Uterus (tissue), 4 donors: ENCODE data around the gene SMIM20. TPM values are rescaled to one million over a fixed set of nuclear protein-coding genes. Genes with fewer than 3 reads are reported as not detected.

Source experiments
- DNase-seq, 2 donors: peaks; one replicate each; pipeline ENCODE4 v3.0.0-alpha.2; 2019 to 2020
- H3K27ac ChIP-seq, 2 donors: fragments of 200-600 bp; sonication (generic); 1 replicate in 1 of 2; 2 replicates in 1 of 2; pipeline ENCODE4 v1.5.1; 2016 to 2018
- H3K27me3 ChIP-seq, 2 donors: fragments of 200-600 bp; sonication (generic); one replicate each; pipeline ENCODE4 v1.5.1; 2018 to 2019; ENCODE audit warnings: control low read depth in 1 of 2
- H3K36me3 ChIP-seq, 2 donors: fragments of 200-600 bp; sonication (generic); one replicate each; pipeline ENCODE4 v1.5.1; 2019; ENCODE audit warnings: control low read depth in 1 of 2
- H3K4me1 ChIP-seq, 2 donors: fragments of 200-600 bp; sonication (generic); one replicate each; pipeline ENCODE4 v1.5.1; 2018 to 2019; ENCODE audit warnings: control low read depth in 1 of 2
- H3K4me3 ChIP-seq, 2 donors: fragments of 200-600 bp; sonication (generic); 1 replicate in 1 of 2; 2 replicates in 1 of 2; pipeline ENCODE4 v1.5.1; 2018 to 2019; ENCODE audit warnings: mild to moderate bottlenecking in 1 of 2
- H3K9me3 ChIP-seq, 2 donors: fragments of 200-600 bp; sonication (generic); one replicate each; pipeline ENCODE4 v1.5.1; 2019; ENCODE audit warnings: control low read depth in 1 of 2
- CTCF ChIP-seq, 4 experiments: fragments of 200-600 bp in 2 of 4; fragments of 450-650 bp in 2 of 4; sonication (generic) in 2 of 4; IDR thresholded peaks; one replicate each; pipeline ENCODE4 v1.5.1; 2016 to 2019; ENCODE audit warnings: antibody characterized with exemption in 4 of 4, mild to moderate bottlenecking in 2 of 4, moderate library complexity in 1 of 4
- POLR2A ChIP-seq, 2 donors: fragments of 450-650 bp; IDR thresholded peaks; one replicate each; pipeline ENCODE4 v1.6.1; 2016; ENCODE audit warnings: antibody characterized with exemption in 2 of 2, mild to moderate bottlenecking in 1 of 2, moderate library complexity in 1 of 2
- intact Hi-C: fragments of 100-400 bp; cut with DNase I; formaldehyde crosslinking; loops from one replicate; pipeline ENCODE4 v1.15.1; 2023; ENCODE audit warnings: low total_unique reads
- total RNA-seq, 4 donors: library from RNA; depleted of rRNA in 3 of 4; stranded (reverse); fragments of >200 nt in 3 of 4; gene quantifications; one replicate each; pipeline versions ENCODE4 v1.1.0 to v1.2.4, GENCODE V29; 2014 to 2023
- donor health status: DM: yes; HTN: yes; CAD: no.

Gene SMIM20
- total RNA-seq, 4 donors from 2014 or later: 22.7 to 208 (median 32.4) TPM

DNA sequence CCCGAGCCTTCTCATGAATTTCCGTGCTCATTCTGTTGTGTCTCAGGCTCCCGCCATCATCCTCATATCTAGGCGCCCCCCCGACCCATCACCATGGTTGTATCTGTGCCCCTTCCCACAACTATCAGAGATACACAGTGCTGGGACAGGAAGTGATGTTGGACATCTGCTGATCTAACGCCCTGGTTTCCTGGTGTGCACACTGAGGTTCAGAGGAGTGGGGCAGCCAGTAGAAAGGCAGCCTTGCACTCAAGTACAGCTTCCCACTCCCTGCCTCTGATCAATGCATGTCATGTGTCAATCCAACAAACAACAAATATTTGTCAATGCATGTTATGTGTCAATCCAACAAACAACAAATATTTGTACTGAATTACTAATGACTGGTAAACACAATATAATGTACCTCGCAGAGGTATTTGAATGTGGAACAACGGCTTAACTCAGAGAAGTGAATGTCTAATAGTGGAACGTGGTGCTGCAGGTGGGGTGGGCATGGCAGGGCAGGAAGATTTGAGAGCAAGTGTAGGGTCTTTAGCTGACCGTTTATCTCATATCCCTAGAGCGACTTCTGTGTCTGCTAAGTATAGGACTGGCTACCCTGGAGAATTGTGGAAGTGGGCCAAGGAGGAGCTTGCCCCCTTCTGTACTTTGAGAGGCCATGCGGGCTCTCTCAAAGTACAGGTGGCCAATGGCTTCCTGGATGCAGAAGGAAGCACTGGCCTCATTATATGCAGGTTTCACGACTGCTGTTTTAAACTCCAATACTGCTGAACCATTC is 41.0 kb upstream of the SMIM20 start:
- Histone ChIP-seq H3K4me3 (no peak overlapping the region), H3K27me3 (no peaks in the 10 kb centered on the region), H3K36me3 (no peaks in the 10 kb centered on the region), H3K27ac (no peak overlapping the region), H3K9me3 (no peaks in the 10 kb centered on the region), H3K4me1 (no peaks in the 10 kb centered on the region)
- intact Hi-C loops: no loop called here
- DNase-seq: no peak
- TF ChIP-seq POLR2A (IDR thresholded peaks at IDR 0.05): no peak
- TF ChIP-seq CTCF (IDR thresholded peaks at IDR 0.05): no peak

DNA sequence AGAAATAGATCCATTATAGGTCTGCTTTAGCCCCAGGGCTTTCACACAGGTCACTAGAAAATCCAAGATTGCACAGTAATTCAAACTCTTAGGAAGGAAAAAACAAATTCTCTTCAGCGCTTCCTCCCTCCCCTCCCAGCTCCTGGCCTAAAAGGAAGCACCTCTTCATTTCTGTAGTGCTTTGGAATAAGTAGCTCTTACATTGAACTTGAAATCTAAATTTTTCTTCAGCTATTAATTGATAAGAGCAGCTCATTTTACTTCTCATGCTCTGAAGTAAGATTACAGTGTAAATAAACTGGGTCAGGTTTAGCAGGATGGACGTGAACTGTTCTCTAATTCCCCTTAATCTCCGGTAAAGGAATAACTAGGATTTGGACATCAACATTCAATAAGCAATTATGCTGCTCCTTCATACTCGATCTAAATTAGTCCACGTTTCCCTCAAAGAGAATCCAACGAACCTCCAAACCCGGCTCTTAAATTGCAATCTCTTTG is 40.3 kb upstream of the SMIM20 start:
- Histone ChIP-seq H3K9me3 (no peaks in the 10 kb centered on the region), H3K4me3 (no peak overlapping the region), H3K36me3 (no peaks in the 10 kb centered on the region), H3K27me3 (no peaks in the 10 kb centered on the region), H3K4me1 (no peaks in the 10 kb centered on the region), H3K27ac (no peak overlapping the region)
- no peak for DNase-seq
- intact Hi-C loops: no loop called here
- TF ChIP-seq CTCF (IDR thresholded peaks at IDR 0.05) (no peak), POLR2A (IDR thresholded peaks at IDR 0.05) (no peak)

DNA sequence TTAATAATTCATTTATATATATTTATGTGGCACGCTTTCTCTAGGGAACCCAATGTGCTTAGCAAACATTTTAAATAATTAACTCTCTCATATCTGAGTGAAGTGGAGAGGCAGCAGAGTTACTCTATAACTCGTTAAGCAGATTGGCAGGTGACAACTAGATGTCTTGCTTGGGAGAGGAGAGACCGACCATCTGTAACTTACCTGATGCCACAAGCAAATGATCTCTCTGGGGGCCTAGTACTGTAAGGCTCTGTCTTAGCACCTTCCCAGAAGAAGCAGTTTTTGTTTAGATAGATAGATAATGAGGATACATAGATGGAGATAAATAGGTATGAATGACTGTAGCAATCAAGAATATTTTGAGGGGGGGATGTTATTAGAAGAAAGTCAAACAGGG is 39.4 kb upstream of the SMIM20 start:
- no peak for DNase-seq
- intact Hi-C loops: no loop called here
- TF ChIP-seq CTCF (IDR thresholded peaks at IDR 0.05) (no peak), POLR2A (IDR thresholded peaks at IDR 0.05) (no peak)
- H3K27me3 ChIP-seq: no peaks in the 10 kb centered on the region
- no peaks in the 10 kb centered on the region for H3K9me3 ChIP-seq
- no peaks in the 10 kb centered on the region for H3K36me3 ChIP-seq
- H3K27ac ChIP-seq: no peak overlapping the region
- H3K4me1 ChIP-seq: no peaks in the 10 kb centered on the region
- no peak overlapping the region for H3K4me3 ChIP-seq

DNA sequence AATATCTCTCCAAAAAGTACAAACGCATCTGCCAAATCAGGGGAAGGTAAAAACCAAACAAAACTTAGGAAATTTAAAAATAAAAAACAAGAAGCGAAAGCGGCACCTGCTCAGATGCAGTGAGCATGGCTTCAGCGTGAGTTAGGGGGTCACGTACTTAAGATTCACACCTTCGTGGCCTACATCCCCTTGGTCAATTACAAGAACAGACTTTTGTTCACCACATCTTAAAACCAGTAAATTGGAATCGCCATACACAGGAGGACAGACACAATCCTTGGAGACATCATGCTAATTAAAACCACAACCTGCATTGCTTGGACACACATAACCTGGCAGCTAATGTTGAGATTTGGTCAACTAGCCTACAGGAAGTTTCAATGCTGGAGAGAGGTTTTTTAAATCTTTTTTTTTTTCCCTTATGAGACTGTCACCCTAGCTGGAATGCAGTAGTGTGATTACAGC is 38.7 kb upstream of the SMIM20 start:
- H3K4me3 ChIP-seq: no peak overlapping the region
- H3K36me3 ChIP-seq: no peaks in the 10 kb centered on the region
- no peak overlapping the region for H3K27ac ChIP-seq
- TF ChIP-seq CTCF (IDR thresholded peaks at IDR 0.05) (no peak), POLR2A (IDR thresholded peaks at IDR 0.05) (no peak)
- no peaks in the 10 kb centered on the region for H3K4me1 ChIP-seq
- no peak for DNase-seq
- no peaks in the 10 kb centered on the region for H3K27me3 ChIP-seq
- intact Hi-C loops: no loop called here
- no peaks in the 10 kb centered on the region for H3K9me3 ChIP-seq

DNA sequence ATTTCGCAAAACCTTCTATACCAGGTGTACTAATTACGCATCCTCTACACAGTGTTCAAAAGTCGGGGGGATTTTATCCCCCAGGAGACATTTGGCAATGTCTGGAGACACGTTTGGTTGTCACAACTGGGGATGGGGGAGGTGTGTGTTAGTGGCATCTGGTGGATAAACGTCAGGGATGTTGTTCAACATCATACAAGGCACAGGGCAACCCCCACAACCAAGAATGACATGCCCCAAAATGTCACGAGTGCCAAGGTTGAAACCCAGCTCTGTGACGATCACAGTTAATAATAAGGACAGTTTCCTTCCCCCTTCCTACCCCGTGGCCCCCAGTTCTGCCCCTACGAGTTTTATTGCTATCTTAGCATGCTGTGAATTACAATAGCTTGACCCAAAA is 35.3 kb upstream of the SMIM20 start:
- no peaks in the 10 kb centered on the region for H3K27me3 ChIP-seq
- H3K9me3 ChIP-seq: no peaks in the 10 kb centered on the region
- no peaks in the 10 kb centered on the region for H3K4me1 ChIP-seq
- no peak for TF ChIP-seq POLR2A (IDR thresholded peaks at IDR 0.05)
- H3K27ac ChIP-seq: no peak overlapping the region
- intact Hi-C loops: no loop called here
- H3K4me3 ChIP-seq: no peak overlapping the region
- no peaks in the 10 kb centered on the region for H3K36me3 ChIP-seq
- DNase-seq: no peak
